Dendritic cell treated with granulocyte-macrophage colony-stimulating factor and Interleukin-4, amounts not matched to agents 40 ng/mL and 50 ng/mL, for 4 days (primary cell): ENCODE measurements around the gene PCSK5.

ENCODE experiments used
- H3K27ac Mint-ChIP-seq: one replicate; pipeline ENCODE4 v1.8.0; 2022; ENCODE audit warnings: mild to moderate bottlenecking, mixed read lengths
- H3K27me3 Mint-ChIP-seq: one replicate; pipeline ENCODE4 v1.8.0; 2022; ENCODE audit warnings: mild to moderate bottlenecking, mixed read lengths
- H3K36me3 Mint-ChIP-seq: one replicate; pipeline ENCODE4 v1.8.0; 2022; ENCODE audit warnings: low read depth, mixed read lengths
- H3K4me1 Mint-ChIP-seq: one replicate; pipeline ENCODE4 v1.8.0; 2022; ENCODE audit warnings: low read depth, mixed read lengths
- H3K4me3 Mint-ChIP-seq: one replicate; pipeline ENCODE4 v1.8.0; 2022; ENCODE audit warnings: mild to moderate bottlenecking, moderate library complexity, mixed read lengths
- H3K9me3 Mint-ChIP-seq: one replicate; pipeline ENCODE4 v1.8.0; 2022; ENCODE audit warnings: mixed read lengths
- intact Hi-C: fragments of 100-400 bp; cut with micrococcal nuclease; formaldehyde crosslinking; loops from one replicate; pipeline ENCODE4 v1.15.0; 2022

The PCSK5 gene

GRCh38 chr9:76158713-76159112 lies 268.2 kb downstream of the PCSK5 start:
- H3K4me1 Mint-ChIP-seq: no peaks in the 10 kb centered on the region
- no peaks in the 10 kb centered on the region for H3K9me3 Mint-ChIP-seq
- intact Hi-C loops: no loop called here
- H3K36me3 Mint-ChIP-seq: peaks cover 65% of the 10 kb centered on the region
- H3K4me3 Mint-ChIP-seq: no peak overlapping the region
- H3K27ac Mint-ChIP-seq: no peak overlapping the region
- no peaks in the 10 kb centered on the region for H3K27me3 Mint-ChIP-seq

- Mint-ChIP-seq H3K4me1 (no peaks in the 10 kb centered on the region), H3K9me3 (no peaks in the 10 kb centered on the region), H3K36me3 (peaks cover 65% of the 10 kb centered on the region), H3K27me3 (no peaks in the 10 kb centered on the region), H3K27ac (no peak overlapping the region), H3K4me3 (no peak overlapping the region)
- intact Hi-C loops: no loop called here
Observed at GRCh38 chr9:76159293-76159926, 268.9 kb downstream of the PCSK5 start.

GRCh38 chr9:76161106-76161505 lies 270.6 kb downstream of the PCSK5 start:
- Mint-ChIP-seq H3K4me1 (peaks cover 6% of the 10 kb centered on the region), H3K36me3 (peaks cover 65% of the 10 kb centered on the region), H3K9me3 (no peaks in the 10 kb centered on the region), H3K27me3 (no peaks in the 10 kb centered on the region), H3K27ac (no peak overlapping the region), H3K4me3 (no peak overlapping the region)
- intact Hi-C loops: no loop called here

GRCh38 chr9:76161541-76161940 lies 271.1 kb downstream of the PCSK5 start:
- Mint-ChIP-seq H3K9me3 (no peaks in the 10 kb centered on the region), H3K36me3 (peaks cover 65% of the 10 kb centered on the region), H3K4me3 (no peak overlapping the region), H3K4me1 (peaks cover 11% of the 10 kb centered on the region), H3K27ac (no peak overlapping the region), H3K27me3 (no peaks in the 10 kb centered on the region)
- intact Hi-C loops: no loop called here

GRCh38 chr9:76162086-76162730 lies 271.7 kb downstream of the PCSK5 start:
- Mint-ChIP-seq H3K4me3 (no peak overlapping the region), H3K36me3 (peaks cover 59% of the 10 kb centered on the region), H3K9me3 (no peaks in the 10 kb centered on the region), H3K27ac (no peak overlapping the region), H3K4me1 (peaks cover 17% of the 10 kb centered on the region), H3K27me3 (no peaks in the 10 kb centered on the region)
- intact Hi-C loops: no loop called here

DNA sequence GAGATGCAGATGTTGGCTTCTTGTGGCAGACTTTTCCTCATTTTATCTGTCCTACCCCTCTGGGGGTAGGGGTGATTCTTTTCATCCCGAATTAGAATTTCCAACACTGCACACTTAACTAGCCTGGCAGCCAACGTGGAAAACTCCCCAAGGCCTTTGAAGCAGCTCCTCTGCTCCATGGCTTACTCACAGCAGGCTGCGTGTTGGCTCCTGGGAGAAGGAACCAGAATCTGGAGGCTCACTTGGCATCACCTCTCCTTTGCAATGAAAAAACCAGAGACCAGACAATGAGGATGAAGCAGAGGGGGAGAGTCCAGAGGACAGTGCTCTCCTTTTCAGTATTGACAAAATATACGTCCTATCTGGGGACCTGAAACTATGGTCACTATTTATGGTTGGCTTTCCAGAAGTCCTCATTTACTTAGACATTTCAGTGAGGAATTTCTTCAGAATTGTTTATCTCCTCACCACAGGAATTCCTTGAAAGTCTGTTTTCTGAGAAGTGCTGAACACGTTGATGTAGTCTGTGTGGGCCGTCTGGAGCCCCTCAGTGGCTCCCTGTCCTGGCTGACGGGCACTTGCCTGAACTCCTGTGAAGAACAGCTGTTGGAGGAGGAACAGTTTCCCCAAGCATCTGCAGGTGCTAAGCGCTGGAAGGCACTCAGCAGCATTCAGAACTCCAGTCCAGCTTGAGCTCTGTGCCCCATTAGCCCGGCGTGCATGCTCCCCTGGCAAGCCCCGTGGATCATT lies 272.5 kb downstream of the PCSK5 start:
- intact Hi-C loops: no loop called here
- Mint-ChIP-seq H3K27ac (no peak overlapping the region), H3K9me3 (no peaks in the 10 kb centered on the region), H3K27me3 (no peaks in the 10 kb centered on the region), H3K4me3 (no peak overlapping the region), H3K4me1 (peaks cover 18% of the 10 kb centered on the region), H3K36me3 (peaks cover 56% of the 10 kb centered on the region)

- intact Hi-C loops: no loop called here
- peaks cover 23% of the 10 kb centered on the region for H3K4me1 Mint-ChIP-seq
- no peak overlapping the region for H3K4me3 Mint-ChIP-seq
- no peaks in the 10 kb centered on the region for H3K9me3 Mint-ChIP-seq
- peaks cover 57% of the 10 kb centered on the region for H3K36me3 Mint-ChIP-seq
- H3K27me3 Mint-ChIP-seq: no peaks in the 10 kb centered on the region
- no peak overlapping the region for H3K27ac Mint-ChIP-seq
Observed at GRCh38 chr9:76166526-76166925, 276.1 kb downstream of the PCSK5 start.

GRCh38 chr9:76176171-76176570 lies 285.7 kb downstream of the PCSK5 start:
- no peaks in the 10 kb centered on the region for H3K9me3 Mint-ChIP-seq
- intact Hi-C loops: no loop called here
- no peaks in the 10 kb centered on the region for H3K27me3 Mint-ChIP-seq
- H3K4me3 Mint-ChIP-seq: no peak overlapping the region
- H3K27ac Mint-ChIP-seq: no peak overlapping the region
- peaks cover 10% of the 10 kb centered on the region for H3K4me1 Mint-ChIP-seq
- H3K36me3 Mint-ChIP-seq: peaks cover 31% of the 10 kb centered on the region

- Mint-ChIP-seq H3K27ac (no peak overlapping the region), H3K27me3 (no peaks in the 10 kb centered on the region), H3K4me3 (no peak overlapping the region), H3K36me3 (peaks cover 46% of the 10 kb centered on the region), H3K9me3 (no peaks in the 10 kb centered on the region), H3K4me1 (peaks cover 9% of the 10 kb centered on the region)
- intact Hi-C loops: no loop called here
Observed at GRCh38 chr9:76177931-76178330, 287.5 kb downstream of the PCSK5 start.

GRCh38 chr9:76180541-76180940 lies 290.1 kb downstream of the PCSK5 start:
- Mint-ChIP-seq H3K36me3 (peaks cover 63% of the 10 kb centered on the region), H3K4me1 (peaks cover 9% of the 10 kb centered on the region)

DNA sequence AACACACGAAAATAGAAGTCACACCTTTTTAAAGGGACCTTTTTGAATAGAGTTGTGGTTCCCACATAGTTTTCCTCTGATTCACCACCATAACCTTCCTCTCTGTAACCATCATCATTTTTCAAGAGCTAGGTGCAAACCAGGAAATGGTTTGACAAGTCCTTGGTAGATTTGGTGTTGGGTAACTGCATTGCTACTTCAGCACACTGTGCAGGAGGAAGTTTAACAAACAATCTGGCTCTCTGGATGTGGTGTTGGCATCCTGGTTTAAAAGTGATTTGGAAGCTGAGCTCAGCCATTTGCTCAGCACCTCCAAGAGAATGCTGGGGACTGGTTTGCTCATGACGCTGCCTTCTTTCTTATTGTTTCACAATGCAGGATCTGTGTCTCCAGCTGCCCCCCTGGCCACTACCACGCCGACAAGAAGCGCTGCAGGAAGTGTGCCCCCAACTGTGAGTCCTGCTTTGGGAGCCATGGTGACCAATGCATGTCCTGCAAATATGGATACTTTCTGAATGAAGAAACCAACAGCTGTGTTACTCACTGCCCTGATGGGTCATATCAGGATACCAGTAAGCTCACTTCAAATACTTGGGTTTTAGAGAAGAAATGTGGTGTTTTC lies 290.7 kb downstream of the PCSK5 start:
- intact Hi-C loops: no loop called here
- Mint-ChIP-seq H3K27me3 (no peaks in the 10 kb centered on the region), H3K4me3 (no peak overlapping the region), H3K27ac (no peak overlapping the region), H3K9me3 (no peaks in the 10 kb centered on the region), H3K36me3 (peaks cover 57% of the 10 kb centered on the region), H3K4me1 (peaks cover 9% of the 10 kb centered on the region)

More at GRCh38 chr9:76180541-76180940, 290.1 kb downstream of the PCSK5 start:
- intact Hi-C loops: no loop called here
- H3K27ac Mint-ChIP-seq: no peak overlapping the region
- no peaks in the 10 kb centered on the region for H3K27me3 Mint-ChIP-seq
- no peak overlapping the region for H3K4me3 Mint-ChIP-seq
- no peaks in the 10 kb centered on the region for H3K9me3 Mint-ChIP-seq

DNA sequence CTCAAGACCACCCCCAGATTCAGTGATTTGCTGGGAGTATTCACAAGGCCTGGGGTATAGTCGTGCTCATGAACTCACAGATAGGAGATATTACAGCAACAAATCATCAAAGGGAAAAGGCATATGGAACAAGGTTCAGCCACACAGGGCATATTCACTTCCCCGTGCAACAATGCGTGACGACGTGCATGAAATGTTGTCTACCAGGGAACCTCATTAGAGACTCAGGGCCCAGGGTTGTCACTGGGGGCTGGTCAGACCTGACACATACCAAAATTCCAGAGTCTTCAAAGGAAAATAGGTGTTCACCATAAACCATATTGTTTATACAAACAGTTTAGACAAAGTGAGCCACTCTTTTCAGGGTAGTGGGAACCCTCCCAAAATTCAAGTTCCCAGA lies 291.3 kb downstream of the PCSK5 start:
- no peak overlapping the region for H3K27ac Mint-ChIP-seq
- H3K27me3 Mint-ChIP-seq: no peaks in the 10 kb centered on the region
- H3K4me1 Mint-ChIP-seq: peaks cover 9% of the 10 kb centered on the region
- intact Hi-C loops: no loop called here
- no peaks in the 10 kb centered on the region for H3K9me3 Mint-ChIP-seq
- peaks cover 57% of the 10 kb centered on the region for H3K36me3 Mint-ChIP-seq
- no peak overlapping the region for H3K4me3 Mint-ChIP-seq

GRCh38 chr9:76185432-76185831 lies 295.0 kb downstream of the PCSK5 start:
- intact Hi-C loops: no loop called here
- H3K4me1 Mint-ChIP-seq: peaks cover 9% of the 10 kb centered on the region
- no peak overlapping the region for H3K27ac Mint-ChIP-seq
- H3K36me3 Mint-ChIP-seq: peaks cover 67% of the 10 kb centered on the region
- H3K27me3 Mint-ChIP-seq: no peaks in the 10 kb centered on the region
- H3K9me3 Mint-ChIP-seq: no peaks in the 10 kb centered on the region
- H3K4me3 Mint-ChIP-seq: no peak overlapping the region

DNA sequence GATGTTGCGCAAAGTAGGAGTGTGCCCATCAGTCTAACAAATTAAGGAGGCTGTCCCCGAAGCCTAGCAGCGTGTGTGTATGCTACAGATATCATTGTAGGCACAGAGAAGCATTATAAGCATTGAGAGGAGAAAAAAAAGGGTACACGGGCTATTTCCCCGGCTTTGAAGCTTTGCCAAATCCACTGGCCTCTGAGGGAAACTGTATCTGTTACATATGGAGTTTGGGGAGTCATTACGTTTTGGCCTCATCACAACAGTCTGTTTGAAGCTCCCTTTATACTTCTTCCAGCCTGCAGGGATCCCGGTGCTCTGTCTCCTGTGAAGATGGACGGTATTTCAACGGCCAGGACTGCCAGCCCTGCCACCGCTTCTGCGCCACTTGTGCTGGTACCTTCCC lies 297.8 kb downstream of the PCSK5 start:
- Mint-ChIP-seq H3K4me3 (no peak overlapping the region), H3K27me3 (no peaks in the 10 kb centered on the region), H3K27ac (no peak overlapping the region), H3K9me3 (no peaks in the 10 kb centered on the region), H3K36me3 (peaks cover 62% of the 10 kb centered on the region), H3K4me1 (no peaks in the 10 kb centered on the region)
- intact Hi-C loops: no loop called here
